Duodenal mucosa (tissue), 2 donors: ENCODE results near the gene PLEKHM3.

Experiments
- H3K27ac ChIP-seq: one replicate; pipeline ENCODE4 v1.7.0; 2013; ENCODE audit warnings: low read depth, low read length
- H3K27me3 ChIP-seq, 2 donors: one replicate each; pipeline ENCODE4 v1.7.0; 2013; ENCODE audit warnings: low read length in 2 of 2, control low read depth in 1 of 2; ENCODE audit not compliant: insufficient read depth in 2 of 2, control insufficient read depth in 1 of 2
- H3K36me3 ChIP-seq, 2 donors: one replicate each; pipeline ENCODE4 v1.7.0; 2013; ENCODE audit warnings: low read length in 2 of 2, control low read depth in 1 of 2; ENCODE audit not compliant: insufficient read depth in 2 of 2, control insufficient read depth in 1 of 2
- H3K4me1 ChIP-seq, 2 donors: one replicate each; pipeline ENCODE4 v1.7.0; 2013; ENCODE audit warnings: low read length in 2 of 2, control low read depth in 1 of 2; ENCODE audit not compliant: insufficient read depth in 2 of 2, control insufficient read depth in 1 of 2
- H3K4me3 ChIP-seq, 2 donors: one replicate each; pipeline ENCODE4 v1.7.0; 2013; ENCODE audit warnings: low read length in 2 of 2, low read depth in 1 of 2
- H3K9ac ChIP-seq, 2 donors: one replicate each; pipeline ENCODE4 v1.7.0; 2013; ENCODE audit warnings: low read length in 2 of 2, low read depth in 1 of 2
- H3K9me3 ChIP-seq, 2 donors: one replicate each; pipeline ENCODE4 v1.7.0; 2013; ENCODE audit warnings: low read length in 2 of 2, control low read depth in 1 of 2; ENCODE audit not compliant: control insufficient read depth in 1 of 2

PLEKHM3 gene

GRCh38 chr2:207881902-207882301 lies 143.4 kb downstream of the PLEKHM3 start:
- Histone ChIP-seq H3K27ac (no peak overlapping the region), H3K9ac (no peak overlapping the region), H3K4me1 (peaks cover 9 to 15% of the 10 kb centered on the region in 2 donors), H3K27me3 (no peaks in the 10 kb centered on the region), H3K36me3 (no peaks in the 10 kb centered on the region), H3K4me3 (no peak overlapping the region), H3K9me3 (no peaks in the 10 kb centered on the region)

- Histone ChIP-seq H3K27me3 (no peaks in the 10 kb centered on the region), H3K36me3 (no peaks in the 10 kb centered on the region), H3K27ac (no peak overlapping the region), H3K4me1 (peaks cover 3 to 14% of the 10 kb centered on the region in 2 donors), H3K4me3 (no peak overlapping the region), H3K9me3 (no peaks in the 10 kb centered on the region), H3K9ac (no peak overlapping the region)
Observed at GRCh38 chr2:207879536-207879935, 145.8 kb downstream of the PLEKHM3 start.

GRCh38 chr2:207876842-207877535 lies 148.3 kb downstream of the PLEKHM3 start:
- H3K9me3 ChIP-seq: no peaks in the 10 kb centered on the region
- no peak overlapping the region for H3K27ac ChIP-seq
- no peaks in the 10 kb centered on the region for H3K36me3 ChIP-seq
- no peaks in the 10 kb centered on the region for H3K27me3 ChIP-seq
- no peak overlapping the region for H3K9ac ChIP-seq
- H3K4me3 ChIP-seq: no peak overlapping the region
- H3K4me1 ChIP-seq: peaks cover 3 to 14% of the 10 kb centered on the region in 2 donors

- Histone ChIP-seq H3K27me3 (no peaks in the 10 kb centered on the region), H3K27ac (no peak overlapping the region), H3K4me3 (no peak overlapping the region), H3K4me1 (peaks cover 3 to 14% of the 10 kb centered on the region in 2 donors), H3K9ac (no peak overlapping the region), H3K36me3 (no peaks in the 10 kb centered on the region), H3K9me3 (no peaks in the 10 kb centered on the region)
Observed at GRCh38 chr2:207875473-207876212, 149.7 kb downstream of the PLEKHM3 start.

GRCh38 chr2:207873794-207874193 lies 151.5 kb downstream of the PLEKHM3 start:
- no peaks in the 10 kb centered on the region for H3K36me3 ChIP-seq

GRCh38 chr2:207871911-207872310 lies 153.4 kb downstream of the PLEKHM3 start:
- Histone ChIP-seq H3K27me3 (no peaks in the 10 kb centered on the region), H3K4me1 (peaks cover 3 to 4% of the 10 kb centered on the region in 2 donors), H3K4me3 (no peak overlapping the region), H3K9me3 (no peaks in the 10 kb centered on the region), H3K9ac (no peak overlapping the region), H3K36me3 (no peaks in the 10 kb centered on the region), H3K27ac (no peak overlapping the region)

More at GRCh38 chr2:207873794-207874193, 151.5 kb downstream of the PLEKHM3 start:
- no peak overlapping the region for H3K4me3 ChIP-seq
- no peaks in the 10 kb centered on the region for H3K9me3 ChIP-seq
- H3K27ac ChIP-seq: no peak overlapping the region
- H3K9ac ChIP-seq: no peak overlapping the region
- no peaks in the 10 kb centered on the region for H3K27me3 ChIP-seq
- peaks cover 3 to 4% of the 10 kb centered on the region in 2 donors for H3K4me1 ChIP-seq

- Histone ChIP-seq H3K9ac (no peak overlapping the region), H3K27ac (no peak overlapping the region), H3K9me3 (no peaks in the 10 kb centered on the region), H3K36me3 (no peaks in the 10 kb centered on the region), H3K27me3 (no peaks in the 10 kb centered on the region), H3K4me3 (no peak overlapping the region), H3K4me1 (peaks cover 3 to 4% of the 10 kb centered on the region in 2 donors)
Observed at GRCh38 chr2:207871506-207871905, 153.8 kb downstream of the PLEKHM3 start.

- Histone ChIP-seq H3K27ac (no peak overlapping the region), H3K9me3 (no peaks in the 10 kb centered on the region), H3K9ac (no peak overlapping the region), H3K27me3 (no peaks in the 10 kb centered on the region), H3K4me1 (peaks cover 3 to 4% of the 10 kb centered on the region in 2 donors), H3K36me3 (no peaks in the 10 kb centered on the region), H3K4me3 (no peak overlapping the region)
Observed at GRCh38 chr2:207870814-207871213, 154.5 kb downstream of the PLEKHM3 start.

- H3K4me1 ChIP-seq: no peaks in the 10 kb centered on the region
- H3K27ac ChIP-seq: no peak overlapping the region
- H3K9me3 ChIP-seq: no peaks in the 10 kb centered on the region
- H3K27me3 ChIP-seq: no peaks in the 10 kb centered on the region
- H3K36me3 ChIP-seq: no peaks in the 10 kb centered on the region
- H3K9ac ChIP-seq: no peak overlapping the region
- H3K4me3 ChIP-seq: no peak overlapping the region
Observed at GRCh38 chr2:207869784-207870778, 155.2 kb downstream of the PLEKHM3 start.
